ENCODE measurements around the gene MAN2C1. TPM values are rescaled to one million over a fixed set of nuclear protein-coding genes. Genes with fewer than 3 reads are reported as not detected.

Gene MAN2C1
- total and polyA plus RNA-seq, 9 of the 15 experiments (the other 6 are each of a cell fraction or from before 2014, with no cell fraction given): 2.0 to 141 (median 39.9) TPM

DNA sequence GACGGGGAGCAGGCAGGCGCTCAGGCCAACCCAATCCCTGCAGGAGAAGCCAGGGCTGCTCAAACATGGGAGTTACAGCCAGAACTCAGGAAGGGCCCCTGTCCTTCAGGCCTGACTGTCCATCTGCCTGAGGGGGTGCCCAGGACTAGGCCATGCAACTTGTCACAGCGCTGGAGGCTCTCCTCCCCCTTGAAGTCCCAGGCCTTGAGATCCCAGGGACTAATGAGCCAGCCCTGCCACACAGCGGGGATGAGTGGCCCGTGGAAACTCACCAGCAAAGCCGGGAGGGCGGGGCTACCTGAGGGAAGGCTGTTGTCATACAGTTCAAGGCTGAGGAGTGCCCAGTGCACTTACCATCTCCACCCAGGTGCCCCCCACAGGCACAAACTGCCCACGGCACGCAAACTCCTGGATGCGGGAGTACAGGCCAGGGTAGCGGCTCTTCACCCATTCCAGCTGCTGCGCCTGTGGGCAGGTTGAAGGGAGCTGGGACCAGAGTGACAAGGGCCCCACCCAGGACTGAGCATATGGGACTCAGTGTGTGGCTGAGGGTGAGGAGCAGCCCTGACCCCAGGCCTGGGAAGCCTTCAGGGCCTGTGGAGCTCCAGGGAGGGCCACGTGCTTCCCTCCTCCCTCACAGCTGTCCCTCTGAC, 6.3 kb downstream of the MAN2C1 start (continued):
- TF ChIP-seq ZNF133 (CRISPR knock-in tag; IDR thresholded peaks at IDR 0.05) (no peak), TCF7 (IDR thresholded peaks at IDR 0.05; ENCODE audit: borderline replicate concordance) (no peak), JUN (IDR thresholded peaks at IDR 0.05; ENCODE audit: borderline replicate concordance, low read depth, low read length) (no peak), JUN (CRISPR knock-in tag; IDR thresholded peaks at IDR 0.05; ENCODE audit: borderline replicate concordance) (no peak), NUFIP1 (IDR thresholded peaks at IDR 0.05; ENCODE audit: partially characterized antibody) (no peak), ZNF551 (CRISPR knock-in tag; IDR thresholded peaks at IDR 0.05) (no peak), RBFOX2 (IDR thresholded peaks at IDR 0.05; ENCODE audit: low read depth, low read length) (peak; percentile 44; the same call in 1 of the 2 replicates), KLF16 (IDR thresholded peaks at IDR 0.05) (no peak), SPI1 (IDR thresholded peaks at IDR 0.05; ENCODE audit: borderline replicate concordance, low read depth, low read length) (no peak), CBFA2T3 (IDR thresholded peaks at IDR 0.05) (peak; percentile 17; the same call in 1 of the 2 replicates), NR2F6 (CRISPR knock-in tag; IDR thresholded peaks at IDR 0.05) (no peak), POLR2G (IDR thresholded peaks at IDR 0.05; ENCODE audit: low read depth, low read length) (peak; percentile 63; the same call in 1 of the 2 replicates), ZNF75A (CRISPR knock-in tag; IDR thresholded peaks at IDR 0.05) (no peak)
- TF ChIP-seq, protein P1, sequence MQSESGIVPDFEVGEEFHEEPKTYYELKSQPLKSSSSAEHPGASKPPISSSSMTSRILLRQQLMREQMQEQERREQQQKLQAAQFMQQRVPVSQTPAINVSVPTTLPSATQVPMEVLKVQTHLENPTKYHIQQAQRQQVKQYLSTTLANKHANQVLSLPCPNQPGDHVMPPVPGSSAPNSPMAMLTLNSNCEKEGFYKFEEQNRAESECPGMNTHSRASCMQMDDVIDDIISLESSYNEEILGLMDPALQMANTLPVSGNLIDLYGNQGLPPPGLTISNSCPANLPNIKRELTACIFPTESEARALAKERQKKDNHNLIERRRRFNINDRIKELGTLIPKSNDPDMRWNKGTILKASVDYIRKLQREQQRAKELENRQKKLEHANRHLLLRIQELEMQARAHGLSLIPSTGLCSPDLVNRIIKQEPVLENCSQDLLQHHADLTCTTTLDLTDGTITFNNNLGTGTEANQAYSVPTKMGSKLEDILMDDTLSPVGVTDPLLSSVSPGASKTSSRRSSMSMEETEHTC (IDR thresholded peaks at IDR 0.05): no peak
- TF ChIP-seq, protein P2, sequence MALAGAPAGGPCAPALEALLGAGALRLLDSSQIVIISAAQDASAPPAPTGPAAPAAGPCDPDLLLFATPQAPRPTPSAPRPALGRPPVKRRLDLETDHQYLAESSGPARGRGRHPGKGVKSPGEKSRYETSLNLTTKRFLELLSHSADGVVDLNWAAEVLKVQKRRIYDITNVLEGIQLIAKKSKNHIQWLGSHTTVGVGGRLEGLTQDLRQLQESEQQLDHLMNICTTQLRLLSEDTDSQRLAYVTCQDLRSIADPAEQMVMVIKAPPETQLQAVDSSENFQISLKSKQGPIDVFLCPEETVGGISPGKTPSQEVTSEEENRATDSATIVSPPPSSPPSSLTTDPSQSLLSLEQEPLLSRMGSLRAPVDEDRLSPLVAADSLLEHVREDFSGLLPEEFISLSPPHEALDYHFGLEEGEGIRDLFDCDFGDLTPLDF (CRISPR knock-in tag; IDR thresholded peaks at IDR 0.05): no peak
